Panc1 (cell line): ENCODE results near the gene NUAK2. TPM values are rescaled to one million over a fixed set of nuclear protein-coding genes. Genes with fewer than 3 reads are reported as not detected.

Experiments
- ATAC-seq: fragments of 200-7000 bp; cut with Tn5 transposase; 2 replicates; pipeline ENCODE4 v1.9.1; 2020; ENCODE audit warnings: mild to moderate bottlenecking, moderate library complexity
- BruUV-seq: library from RNA; stranded (reverse); fragments of 400-500 nt; replicated peaks from 2 replicates; lab custom pipeline; 2021; lab: Mats Ljungman, UMichigan
- CTCF ChIA-PET: fragments of 300-600 bp; sonication (Branson Sonifier 250); formaldehyde crosslinking; loops from one replicate; lab custom pipeline; 2022; ENCODE audit warnings: antibody characterized with exemption; lab: Charles Lee
- POLR2A ChIA-PET: fragments of 300-600 bp; sonication (Branson Sonifier 250); formaldehyde crosslinking; loops from one replicate; lab custom pipeline; 2022; ENCODE audit warnings: antibody characterized with exemption; lab: Charles Lee
- DNase-seq: peaks from one replicate; pipeline ENCODE4 v3.0.0-alpha.2; 2010; ENCODE audit warnings: low read depth, low spot score
- H3K27ac ChIP-seq: 2 replicates; pipeline ENCODE4 v1.5.1; 2011; ENCODE audit warnings: mild to moderate bottlenecking, low read length, inconsistent platforms
- H3K27me3 ChIP-seq: fragments of 200-500 bp; sonication (Bioruptor generic); 2 replicates; pipeline ENCODE4 v1.6.0; 2014; ENCODE audit warnings: low read length, inconsistent platforms; ENCODE audit not compliant: control insufficient read depth, insufficient read depth
- H3K36me3 ChIP-seq: fragments of 200-500 bp; sonication (Bioruptor generic); 2 replicates; pipeline ENCODE4 v1.5.1; 2014; ENCODE audit warnings: inconsistent platforms, mild to moderate bottlenecking, low read length, moderate library complexity; ENCODE audit not compliant: control insufficient read depth, insufficient read depth
- H3K4me1 ChIP-seq: 2 replicates; pipeline ENCODE4 v1.5.1; 2011; ENCODE audit warnings: inconsistent platforms, mild to moderate bottlenecking, low read length, moderate library complexity; ENCODE audit not compliant: control insufficient read depth, insufficient read depth
- H3K4me3 ChIP-seq, 2 experiments: 2 replicates each; pipeline ENCODE4 v1.5.1; 2011 to 2012; ENCODE audit warnings: low read depth in 2 of 2, low read length in 2 of 2, mild to moderate bottlenecking in 2 of 2, inconsistent platforms in 1 of 2, moderate library complexity in 1 of 2
- H3K9me3 ChIP-seq: fragments of 200-500 bp; sonication (Bioruptor generic); 2 replicates; pipeline ENCODE4 v1.5.1; 2014; ENCODE audit warnings: low read depth, mild to moderate bottlenecking, inconsistent platforms, low read length, moderate library complexity; ENCODE audit not compliant: control insufficient read depth, insufficient read depth
- POLR2AphosphoS5 ChIP-seq: IDR thresholded peaks from 2 replicates; pipeline ENCODE4 v1.6.1; 2012; ENCODE audit warnings: mild to moderate bottlenecking, low read depth, low read length, moderate library complexity
- SIN3A ChIP-seq: IDR thresholded peaks from 2 replicates; pipeline ENCODE4 v1.6.1; 2012; ENCODE audit warnings: low read depth, mild to moderate bottlenecking, low read length, moderate library complexity, borderline replicate concordance; ENCODE audit not compliant: insufficient read depth
- TCF7L2 ChIP-seq: IDR thresholded peaks from 2 replicates; pipeline ENCODE4 v1.6.1; 2011; ENCODE audit warnings: mild to moderate bottlenecking, low read depth, low read length, inconsistent platforms
- in situ Hi-C: cut with HindIII; loops from 2 replicates; pipeline ENCODE4 v1.10.0; 2016; ENCODE audit warnings: low sequenced_read_pairs, low pct_unique_long_range_greater_than_20kb
- intact Hi-C: fragments of 100-400 bp; cut with micrococcal nuclease; formaldehyde crosslinking; loops from one replicate; pipeline ENCODE4 v1.10.0; 2022; ENCODE audit not compliant: unreplicated experiment
- total RNA-seq: library from RNA; stranded (reverse); gene quantifications from one replicate; pipeline ENCODE4 v1.2.1, GENCODE V29; 2021; ENCODE audit not compliant: unreplicated experiment
- TF ChIP-seq, protein P1 (sequence below): fragments of 450-650 bp; IDR thresholded peaks from 2 replicates; pipeline ENCODE4 v1.5.1; 2017; ENCODE audit warnings: mild to moderate bottlenecking
- TF ChIP-seq, protein P2 (sequence below), 2 experiments: IDR thresholded peaks; 2 replicates each; pipeline ENCODE4 v1.6.1; 2011 to 2012; ENCODE audit warnings: low read depth in 2 of 2, control low read depth in 1 of 2, low read length in 1 of 2, mild to moderate bottlenecking in 1 of 2, moderate library complexity in 1 of 2; ENCODE audit not compliant: insufficient read depth in 1 of 2

NUAK2 gene
- total RNA-seq, 1 experiment from 2014 or later: 17.4 TPM

DNA sequence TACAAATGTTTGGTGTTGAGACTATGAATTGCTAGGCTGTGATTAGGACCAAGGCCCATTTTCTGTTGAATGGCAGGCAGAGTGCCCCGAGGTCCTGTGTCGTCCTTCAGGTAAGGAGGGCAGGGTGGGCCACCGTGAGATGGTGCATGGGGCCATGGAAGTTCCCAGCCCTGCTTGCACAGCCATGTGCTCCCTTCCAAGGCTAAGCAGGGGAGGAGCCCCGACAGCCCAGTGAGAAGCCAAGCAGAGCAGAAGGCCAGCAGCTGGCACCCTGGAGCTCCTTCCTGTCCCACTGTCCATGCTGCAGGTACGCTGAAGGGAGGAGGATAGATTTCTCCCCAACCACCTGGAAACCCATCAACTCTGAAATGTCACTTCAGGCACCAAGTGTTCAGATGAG is 8.2 kb upstream of the NUAK2 start:
- no peak for DNase-seq
- ATAC-seq: no peak
- Histone ChIP-seq H3K4me3 (no peak overlapping the region), H3K27me3 (no peaks in the 10 kb centered on the region), H3K9me3 (no peaks in the 10 kb centered on the region), H3K27ac (no peak overlapping the region), H3K36me3 (no peaks in the 10 kb centered on the region), H3K4me1 (peaks cover 7% of the 10 kb centered on the region)
- TF ChIP-seq TCF7L2: no peak
- TF ChIP-seq POLR2AphosphoS5: no peak
- TF ChIP-seq, protein P1, sequence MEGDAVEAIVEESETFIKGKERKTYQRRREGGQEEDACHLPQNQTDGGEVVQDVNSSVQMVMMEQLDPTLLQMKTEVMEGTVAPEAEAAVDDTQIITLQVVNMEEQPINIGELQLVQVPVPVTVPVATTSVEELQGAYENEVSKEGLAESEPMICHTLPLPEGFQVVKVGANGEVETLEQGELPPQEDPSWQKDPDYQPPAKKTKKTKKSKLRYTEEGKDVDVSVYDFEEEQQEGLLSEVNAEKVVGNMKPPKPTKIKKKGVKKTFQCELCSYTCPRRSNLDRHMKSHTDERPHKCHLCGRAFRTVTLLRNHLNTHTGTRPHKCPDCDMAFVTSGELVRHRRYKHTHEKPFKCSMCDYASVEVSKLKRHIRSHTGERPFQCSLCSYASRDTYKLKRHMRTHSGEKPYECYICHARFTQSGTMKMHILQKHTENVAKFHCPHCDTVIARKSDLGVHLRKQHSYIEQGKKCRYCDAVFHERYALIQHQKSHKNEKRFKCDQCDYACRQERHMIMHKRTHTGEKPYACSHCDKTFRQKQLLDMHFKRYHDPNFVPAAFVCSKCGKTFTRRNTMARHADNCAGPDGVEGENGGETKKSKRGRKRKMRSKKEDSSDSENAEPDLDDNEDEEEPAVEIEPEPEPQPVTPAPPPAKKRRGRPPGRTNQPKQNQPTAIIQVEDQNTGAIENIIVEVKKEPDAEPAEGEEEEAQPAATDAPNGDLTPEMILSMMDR: no peak
- no peak for TF ChIP-seq SIN3A
- TF ChIP-seq, protein P2, sequence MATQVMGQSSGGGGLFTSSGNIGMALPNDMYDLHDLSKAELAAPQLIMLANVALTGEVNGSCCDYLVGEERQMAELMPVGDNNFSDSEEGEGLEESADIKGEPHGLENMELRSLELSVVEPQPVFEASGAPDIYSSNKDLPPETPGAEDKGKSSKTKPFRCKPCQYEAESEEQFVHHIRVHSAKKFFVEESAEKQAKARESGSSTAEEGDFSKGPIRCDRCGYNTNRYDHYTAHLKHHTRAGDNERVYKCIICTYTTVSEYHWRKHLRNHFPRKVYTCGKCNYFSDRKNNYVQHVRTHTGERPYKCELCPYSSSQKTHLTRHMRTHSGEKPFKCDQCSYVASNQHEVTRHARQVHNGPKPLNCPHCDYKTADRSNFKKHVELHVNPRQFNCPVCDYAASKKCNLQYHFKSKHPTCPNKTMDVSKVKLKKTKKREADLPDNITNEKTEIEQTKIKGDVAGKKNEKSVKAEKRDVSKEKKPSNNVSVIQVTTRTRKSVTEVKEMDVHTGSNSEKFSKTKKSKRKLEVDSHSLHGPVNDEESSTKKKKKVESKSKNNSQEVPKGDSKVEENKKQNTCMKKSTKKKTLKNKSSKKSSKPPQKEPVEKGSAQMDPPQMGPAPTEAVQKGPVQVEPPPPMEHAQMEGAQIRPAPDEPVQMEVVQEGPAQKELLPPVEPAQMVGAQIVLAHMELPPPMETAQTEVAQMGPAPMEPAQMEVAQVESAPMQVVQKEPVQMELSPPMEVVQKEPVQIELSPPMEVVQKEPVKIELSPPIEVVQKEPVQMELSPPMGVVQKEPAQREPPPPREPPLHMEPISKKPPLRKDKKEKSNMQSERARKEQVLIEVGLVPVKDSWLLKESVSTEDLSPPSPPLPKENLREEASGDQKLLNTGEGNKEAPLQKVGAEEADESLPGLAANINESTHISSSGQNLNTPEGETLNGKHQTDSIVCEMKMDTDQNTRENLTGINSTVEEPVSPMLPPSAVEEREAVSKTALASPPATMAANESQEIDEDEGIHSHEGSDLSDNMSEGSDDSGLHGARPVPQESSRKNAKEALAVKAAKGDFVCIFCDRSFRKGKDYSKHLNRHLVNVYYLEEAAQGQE (IDR thresholded peaks at IDR 0.05; ENCODE audit: insufficient read depth in 1 of 2, low read depth in 2 of 2, low read length in 1 of 2): no peak
- POLR2A ChIA-PET: no interaction called here
- intact Hi-C loops (no loop called here), in situ Hi-C loops (no loop called here)
- CTCF ChIA-PET: interaction anchor here (1.1 to 1.2 kb wide), 2 partner anchors 56 to 155 kb away, joined by 4 to 6 read pairs; no protein-coding TSS in a partner anchor
- BruUV-seq: no TSS peak

DNA sequence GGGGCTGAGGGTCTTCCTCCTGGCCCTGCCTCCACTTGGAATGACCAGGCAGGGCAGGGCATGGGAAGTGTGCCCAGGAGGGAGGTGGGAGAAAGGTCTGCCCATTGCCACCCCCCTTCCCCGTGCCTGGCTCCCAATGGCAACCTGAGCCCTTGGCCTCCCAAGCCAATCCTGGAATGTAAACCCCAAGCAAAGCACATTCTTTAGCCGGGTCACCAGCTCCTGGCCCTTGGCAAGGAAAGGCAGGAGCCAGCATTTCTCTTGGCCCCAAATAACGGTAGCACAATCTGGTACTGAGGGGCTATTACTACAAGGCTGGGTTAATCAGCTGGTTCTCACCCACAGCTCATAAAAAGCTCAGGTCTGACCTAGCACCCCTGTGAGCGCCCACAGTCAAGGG is 6.9 kb upstream of the NUAK2 start:
- no peak for DNase-seq
- ChIA-PET CTCF (interaction anchor here (0.9 kb wide), 1 partner anchor 55 kb away, joined by 4 read pairs; no protein-coding TSS in a partner anchor), POLR2A (no interaction called here)

More for the DNA sequence above, 6.9 kb upstream of the NUAK2 start:
- no peak for ATAC-seq
- in situ Hi-C loops (no loop called here), intact Hi-C loops (no loop called here)
- H3K9me3 ChIP-seq: no peaks in the 10 kb centered on the region
- no peak overlapping the region for H3K27ac ChIP-seq
- no peak overlapping the region for H3K4me3 ChIP-seq
- H3K4me1 ChIP-seq: peaks cover 11% of the 10 kb centered on the region
- no peak for TF ChIP-seq SIN3A
- TF ChIP-seq TCF7L2: no peak
- TF ChIP-seq, protein P2 (IDR thresholded peaks at IDR 0.05; ENCODE audit: insufficient read depth in 1 of 2, low read depth in 2 of 2, low read length in 1 of 2): no peak
- TF ChIP-seq, protein P1: no peak
- no peak for TF ChIP-seq POLR2AphosphoS5
- no TSS peak for BruUV-seq
- no peaks in the 10 kb centered on the region for H3K27me3 ChIP-seq
- no peaks in the 10 kb centered on the region for H3K36me3 ChIP-seq
